H9 (cell line): ENCODE measurements around the gene SUMF1. TPM values are rescaled to one million over a fixed set of nuclear protein-coding genes. Genes with fewer than 3 reads are reported as not detected.

Experiments
- DNase-seq: peaks from one replicate; pipeline ENCODE4 v3.0.0-alpha.2; 2017
- H2AFZ ChIP-seq: one replicate; pipeline ENCODE4 v1.6.1; 2013; ENCODE audit warnings: mild to moderate bottlenecking, low read length, control low read depth, moderate library complexity
- H2AK5ac ChIP-seq: 2 replicates; pipeline ENCODE4 v1.6.1; 2013; ENCODE audit warnings: low read length, control low read depth, mixed read lengths; ENCODE audit not compliant: insufficient read length
- H2BK120ac ChIP-seq: one replicate; pipeline ENCODE4 v1.6.1; 2013; ENCODE audit warnings: low read depth, mild to moderate bottlenecking, low read length, control low read depth, inconsistent platforms; ENCODE audit not compliant: poor library complexity, severe bottlenecking
- H2BK12ac ChIP-seq: 2 replicates; pipeline ENCODE4 v1.6.1; 2013; ENCODE audit warnings: low read length, control low read depth, mixed read lengths, low read depth; ENCODE audit not compliant: insufficient read length
- H2BK15ac ChIP-seq: 2 replicates; pipeline ENCODE4 v1.6.1; 2013; ENCODE audit warnings: low read depth, low read length, control low read depth
- H2BK20ac ChIP-seq: one replicate; pipeline ENCODE4 v1.6.1; 2013; ENCODE audit warnings: low read depth, mild to moderate bottlenecking, low read length, control low read depth, inconsistent platforms; ENCODE audit not compliant: poor library complexity, severe bottlenecking
- H2BK5ac ChIP-seq: 2 replicates; pipeline ENCODE4 v1.6.1; 2013; ENCODE audit warnings: low read length, control low read depth, mixed read lengths; ENCODE audit not compliant: insufficient read length
- H3K14ac ChIP-seq: 2 replicates; pipeline ENCODE4 v1.6.1; 2013; ENCODE audit warnings: low read length, control low read depth; ENCODE audit not compliant: insufficient read depth
- H3K18ac ChIP-seq: 2 replicates; pipeline ENCODE4 v1.6.1; 2013; ENCODE audit warnings: low read depth, mild to moderate bottlenecking, mixed read lengths, low read length, control low read depth; ENCODE audit not compliant: insufficient read length
- H3K23ac ChIP-seq: 2 replicates; pipeline ENCODE4 v1.6.1; 2013; ENCODE audit warnings: low read length, control low read depth, mixed read lengths, low read depth; ENCODE audit not compliant: insufficient read length
- H3K23me2 ChIP-seq: 2 replicates; pipeline ENCODE4 v1.6.1; 2013; ENCODE audit warnings: low read depth, mild to moderate bottlenecking, mixed read lengths, low read length, control low read depth; ENCODE audit not compliant: insufficient read length, poor library complexity, severe bottlenecking
- H3K27ac ChIP-seq: 2 replicates; pipeline ENCODE4 v1.5.1; 2013; ENCODE audit warnings: low read length, control low read depth, mixed read lengths, low read depth; ENCODE audit not compliant: insufficient read length
- H3K27me3 ChIP-seq: 2 replicates; pipeline ENCODE4 v1.6.1; 2013; ENCODE audit warnings: low read length, control low read depth, inconsistent platforms; ENCODE audit not compliant: insufficient read depth
- H3K4ac ChIP-seq: 2 replicates; pipeline ENCODE4 v1.6.1; 2013; ENCODE audit warnings: low read depth, mild to moderate bottlenecking, control low read depth, inconsistent platforms, low read length, moderate library complexity
- H3K4me1 ChIP-seq: 2 replicates; pipeline ENCODE4 v1.6.1; 2013; ENCODE audit warnings: low read length, control low read depth, inconsistent platforms; ENCODE audit not compliant: insufficient read depth
- H3K4me2 ChIP-seq: 2 replicates; pipeline ENCODE4 v1.6.1; 2013; ENCODE audit warnings: low read length, control low read depth, mixed read lengths; ENCODE audit not compliant: insufficient read length, insufficient read depth
- H3K56ac ChIP-seq: 2 replicates; pipeline ENCODE4 v1.6.1; 2013; ENCODE audit warnings: low read depth, mild to moderate bottlenecking, mixed read lengths, low read length, control low read depth; ENCODE audit not compliant: insufficient read length
- H3K79me1 ChIP-seq: 2 replicates; pipeline ENCODE4 v1.6.1; 2013; ENCODE audit warnings: low read depth, mild to moderate bottlenecking, moderate library complexity, low read length, control low read depth, inconsistent platforms; ENCODE audit not compliant: insufficient read depth, poor library complexity, severe bottlenecking
- H3K79me2 ChIP-seq: 2 replicates; pipeline ENCODE4 v1.6.1; 2013; ENCODE audit warnings: low read length, control low read depth, inconsistent platforms; ENCODE audit not compliant: insufficient read depth
- H3K9ac ChIP-seq: 2 replicates; pipeline ENCODE4 v1.6.1; 2013; ENCODE audit warnings: low read length, control low read depth, mixed read lengths; ENCODE audit not compliant: insufficient read length; ENCODE audit errors: extremely low read depth
- H3K9me3 ChIP-seq: one replicate; pipeline ENCODE4 v1.6.1; 2013; ENCODE audit warnings: low read depth, low read length, inconsistent platforms; ENCODE audit not compliant: control insufficient read depth
- H3T11ph ChIP-seq: one replicate; pipeline ENCODE4 v1.6.1; 2013; ENCODE audit warnings: mild to moderate bottlenecking, low read length, control low read depth, inconsistent platforms
- H4K20me1 ChIP-seq: one replicate; pipeline ENCODE4 v1.6.1; 2013; ENCODE audit not compliant: control insufficient read depth, insufficient read length, insufficient read depth
- H4K5ac ChIP-seq: 2 replicates; pipeline ENCODE4 v1.6.1; 2013; ENCODE audit warnings: low read depth, mild to moderate bottlenecking, mixed read lengths, low read length, control low read depth; ENCODE audit not compliant: insufficient read length
- H4K8ac ChIP-seq: replicated peaks from 2 replicates; pipeline ENCODE4 v1.6.1; 2013; ENCODE audit warnings: low read length, control low read depth, mixed read lengths, low read depth; ENCODE audit not compliant: insufficient read length
- H4K91ac ChIP-seq: 2 replicates; pipeline ENCODE4 v1.6.1; 2013; ENCODE audit warnings: low read depth, mild to moderate bottlenecking, moderate library complexity, mixed read lengths, low read length, control low read depth; ENCODE audit not compliant: insufficient read length
- H3K27ac Mint-ChIP-seq, 3 experiments: 2 replicates in 2 of 3; 3 replicates in 1 of 3; pipeline ENCODE4 v1.8.0; 2020 to 2021; ENCODE audit warnings: mixed read lengths in 3 of 3, mild to moderate bottlenecking in 1 of 3, moderate library complexity in 1 of 3
- H3K27me3 Mint-ChIP-seq: 2 replicates; pipeline ENCODE4 v1.8.0; 2021; ENCODE audit warnings: low read depth, mild to moderate bottlenecking, moderate library complexity, mixed read lengths
- H3K36me3 Mint-ChIP-seq, 3 experiments: 2 replicates in 2 of 3; 3 replicates in 1 of 3; pipeline ENCODE4 v1.8.0; 2020 to 2021; ENCODE audit warnings: low read depth in 3 of 3, mixed read lengths in 3 of 3; ENCODE audit not compliant: insufficient read depth in 1 of 3
- H3K4me1 Mint-ChIP-seq, 2 experiments: 2 replicates each; pipeline ENCODE4 v1.8.0; 2020; ENCODE audit warnings: mixed read lengths in 2 of 2
- H3K4me3 Mint-ChIP-seq, 2 experiments: 2 replicates in 1 of 2; 3 replicates in 1 of 2; pipeline ENCODE4 v1.8.0; 2020 to 2021; ENCODE audit warnings: mild to moderate bottlenecking in 2 of 2, mixed read lengths in 2 of 2, moderate library complexity in 1 of 2
- H3K9me3 Mint-ChIP-seq, 2 experiments: 2 replicates in 1 of 2; 3 replicates in 1 of 2; pipeline ENCODE4 v1.8.0; 2020; ENCODE audit warnings: mild to moderate bottlenecking in 2 of 2, mixed read lengths in 2 of 2, moderate library complexity in 1 of 2
- WGBS: extraction: QIAGEN DNeasy Blood & Tissue Kit; methylation state at CpG from one replicate; pipeline ENCODE4 v1.1.7; 2013; ENCODE audit warnings: missing lambda C conversion rate, low lambda C conversion rate, mixed read lengths; ENCODE audit not compliant: insufficient read length; ENCODE audit errors: extremely low coverage; 5-methylcytosine and 5-hydroxymethylcytosine counted together
- total RNA-seq: library from RNA; stranded (reverse); gene quantifications from 2 replicates; pipeline ENCODE4 v1.2.1, GENCODE V29; 2021
- TF ChIP-seq, protein P1 (sequence below): fragments of 200-600 bp; sonication (generic); conservative IDR thresholded peaks from 3 replicates; pipeline ENCODE4 v1.8.0; 2021; ENCODE audit warnings: antibody characterized with exemption, mild to moderate bottlenecking

SUMF1 gene
- total RNA-seq, 1 experiment from 2014 or later: 9.5 TPM

DNA sequence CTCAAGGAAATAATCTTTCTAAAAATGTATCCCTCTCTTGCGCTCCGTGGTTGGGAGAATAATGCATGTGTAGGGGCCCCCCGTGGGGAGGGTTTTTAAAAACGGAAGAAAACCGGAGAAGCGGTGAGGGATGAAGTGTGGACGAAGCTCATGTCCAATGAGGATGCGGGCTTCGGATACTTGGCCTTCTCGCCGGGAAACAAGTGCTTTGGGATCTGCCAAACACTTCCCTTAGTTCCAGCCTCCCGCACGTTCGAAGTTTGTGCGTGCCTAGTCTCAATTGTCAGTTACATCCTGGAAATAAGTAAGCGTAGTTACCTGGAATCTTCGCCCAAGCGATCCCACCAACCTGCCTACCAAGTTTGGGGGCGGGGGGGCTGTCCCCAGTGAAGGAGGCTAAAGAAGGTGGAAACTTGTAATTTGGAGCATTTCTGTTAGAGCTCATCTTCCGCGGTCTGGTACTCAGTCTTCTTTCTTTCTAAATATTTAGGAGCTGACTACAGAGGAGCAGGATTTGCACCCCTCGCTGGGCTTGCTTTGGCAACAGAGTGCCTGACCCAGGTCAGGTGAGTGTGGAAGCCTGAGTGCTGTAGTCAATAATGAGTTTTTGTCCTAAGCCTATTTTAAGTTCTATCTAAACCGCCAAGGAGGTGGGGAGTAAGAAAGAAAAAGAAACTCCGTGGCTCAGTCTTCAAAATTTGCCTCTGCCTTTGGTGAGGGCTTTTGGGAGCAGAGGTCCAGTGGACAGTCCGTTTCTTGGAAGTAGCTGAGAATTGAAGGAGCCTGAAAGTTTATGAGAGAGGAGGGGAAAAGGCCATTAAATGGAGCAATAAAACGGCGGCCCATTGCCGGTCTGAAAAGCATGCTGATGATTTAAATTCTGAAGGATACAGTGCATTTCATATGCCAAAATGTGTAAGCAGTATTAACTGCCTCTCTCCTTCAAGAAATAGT lies 27.1 kb upstream of the SUMF1 start:
- H3K18ac ChIP-seq: no peak overlapping the region
- H4K20me1 ChIP-seq: no peaks in the 10 kb centered on the region
- no peaks in the 10 kb centered on the region for H3K27me3 ChIP-seq
- H3K79me1 ChIP-seq: no peaks in the 10 kb centered on the region
- H3K56ac ChIP-seq: no peak overlapping the region
- H3K4me2 ChIP-seq: peak overlapping the region; percentile 65
- no peaks in the 10 kb centered on the region for H3K79me2 ChIP-seq
- no peaks in the 10 kb centered on the region for H3K36me3 Mint-ChIP-seq
- H3K14ac ChIP-seq: no peak overlapping the region
- no peaks in the 10 kb centered on the region for H3K9me3 ChIP-seq
- peak; percentile 48 for DNase-seq
- H4K91ac ChIP-seq: no peak overlapping the region
- H3K4ac ChIP-seq: no peak overlapping the region
- H4K8ac ChIP-seq: no peak overlapping the region
- no peaks in the 10 kb centered on the region for H3K9me3 Mint-ChIP-seq
- peaks cover 46% of the 10 kb centered on the region for H3K27me3 Mint-ChIP-seq
- H3K23me2 ChIP-seq: peaks cover 16% of the 10 kb centered on the region
- peaks cover 13 to 16% of the 10 kb centered on the region in 2 experiments for H3K4me1 Mint-ChIP-seq
- peak overlapping the region; percentile 32 for H2AFZ ChIP-seq
- H2BK5ac ChIP-seq: no peak overlapping the region
- no peak overlapping the region for H2BK12ac ChIP-seq
- H4K5ac ChIP-seq: no peak overlapping the region
- H3K27ac Mint-ChIP-seq: peak overlapping the region in 1 of 3 experiments; percentile 85; a peak in 2 of 7 replicates
- TF ChIP-seq, protein P1, sequence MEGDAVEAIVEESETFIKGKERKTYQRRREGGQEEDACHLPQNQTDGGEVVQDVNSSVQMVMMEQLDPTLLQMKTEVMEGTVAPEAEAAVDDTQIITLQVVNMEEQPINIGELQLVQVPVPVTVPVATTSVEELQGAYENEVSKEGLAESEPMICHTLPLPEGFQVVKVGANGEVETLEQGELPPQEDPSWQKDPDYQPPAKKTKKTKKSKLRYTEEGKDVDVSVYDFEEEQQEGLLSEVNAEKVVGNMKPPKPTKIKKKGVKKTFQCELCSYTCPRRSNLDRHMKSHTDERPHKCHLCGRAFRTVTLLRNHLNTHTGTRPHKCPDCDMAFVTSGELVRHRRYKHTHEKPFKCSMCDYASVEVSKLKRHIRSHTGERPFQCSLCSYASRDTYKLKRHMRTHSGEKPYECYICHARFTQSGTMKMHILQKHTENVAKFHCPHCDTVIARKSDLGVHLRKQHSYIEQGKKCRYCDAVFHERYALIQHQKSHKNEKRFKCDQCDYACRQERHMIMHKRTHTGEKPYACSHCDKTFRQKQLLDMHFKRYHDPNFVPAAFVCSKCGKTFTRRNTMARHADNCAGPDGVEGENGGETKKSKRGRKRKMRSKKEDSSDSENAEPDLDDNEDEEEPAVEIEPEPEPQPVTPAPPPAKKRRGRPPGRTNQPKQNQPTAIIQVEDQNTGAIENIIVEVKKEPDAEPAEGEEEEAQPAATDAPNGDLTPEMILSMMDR: no peak
- H3K4me3 Mint-ChIP-seq: peak overlapping the region; percentile 88 to 92
- no peak overlapping the region for H2BK15ac ChIP-seq
- H2AK5ac ChIP-seq: no peak overlapping the region
- H3K9ac ChIP-seq: no peak overlapping the region
- H3K4me1 ChIP-seq: 0 out of 2 replicates have a peak, but pooled peaks cover 2% of the 10 kb centered on the region
- H2BK20ac ChIP-seq: no peak overlapping the region
- no CpG with 5 or more reads among the region's 28 CpGs for WGBS
- H2BK120ac ChIP-seq: no peak overlapping the region
- H3T11ph ChIP-seq: no peak overlapping the region
- no peak overlapping the region for H3K23ac ChIP-seq
- H3K27ac ChIP-seq: no peak overlapping the region
